ENCODE measurements around the gene AFF3. TPM values are rescaled to one million over a fixed set of nuclear protein-coding genes. Genes with fewer than 3 reads are reported as not detected.

The AFF3 gene
- polyA plus RNA-seq, 3 donors from 2014 or later: 1.4 to 7.4 (median 3.8) TPM

DNA sequence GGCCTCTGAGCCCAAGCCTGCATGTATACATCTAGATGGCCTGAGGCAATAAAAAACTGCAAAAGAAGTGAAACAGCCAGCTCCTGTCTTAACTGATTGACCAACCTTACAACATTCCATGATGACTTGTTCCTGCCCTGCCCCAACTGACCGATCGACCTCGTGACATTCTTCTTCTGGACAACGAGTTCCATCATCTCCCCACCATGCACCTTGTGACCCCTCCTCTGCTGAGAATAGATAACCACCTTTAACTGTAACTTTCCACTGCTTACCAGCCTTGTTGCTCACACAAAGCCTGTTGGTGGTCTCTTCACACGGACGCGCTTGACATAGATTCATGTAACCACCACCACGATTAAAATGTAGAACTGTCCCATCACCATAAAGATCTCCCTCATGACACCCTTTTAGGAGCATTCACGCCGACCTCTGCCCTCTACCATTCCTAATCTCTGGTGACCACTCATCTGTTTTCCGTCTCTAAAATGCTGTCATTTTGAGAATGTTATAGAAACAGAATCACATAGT lies 532.5 kb downstream of the AFF3 start:
- Mint-ChIP-seq H3K27me3 (ENCODE audit: low read depth in 3 of 3) (peaks cover 2 to 3% (median 3%) of the 10 kb centered on the region in 3 donors), H3K27ac (no peak overlapping the region), H3K36me3 (no peaks in the 10 kb centered on the region), H3K4me1 (no peaks in the 10 kb centered on the region), H3K4me3 (no peak overlapping the region), H3K9me3 (no peaks in the 10 kb centered on the region)
- DNase-seq: no peak

DNA sequence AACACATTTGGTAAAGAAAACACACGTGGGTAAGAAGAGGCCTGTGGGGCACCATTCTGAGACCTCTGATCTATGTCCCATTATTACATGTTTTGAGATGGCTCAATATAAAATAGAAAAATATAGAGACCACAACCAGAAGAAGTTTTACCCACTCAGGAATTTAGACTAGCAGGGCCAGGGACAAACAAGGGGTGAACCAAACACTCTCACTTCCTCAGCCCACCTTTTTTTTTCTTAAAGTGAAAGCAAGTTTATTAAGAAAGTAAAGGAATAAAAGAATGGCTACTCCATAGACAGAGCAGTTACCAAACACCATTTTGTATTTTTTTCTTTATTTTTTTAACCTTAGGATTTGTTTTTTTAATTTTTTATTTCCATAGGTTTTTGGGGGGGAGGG lies 533.5 kb downstream of the AFF3 start:
- Mint-ChIP-seq H3K27me3 (ENCODE audit: low read depth in 3 of 3) (peaks cover 2 to 5% (median 3%) of the 10 kb centered on the region in 3 donors), H3K27ac (no peak overlapping the region), H3K9me3 (no peaks in the 10 kb centered on the region), H3K4me3 (no peak overlapping the region), H3K36me3 (no peaks in the 10 kb centered on the region), H3K4me1 (no peaks in the 10 kb centered on the region)
- no peak for DNase-seq

DNA sequence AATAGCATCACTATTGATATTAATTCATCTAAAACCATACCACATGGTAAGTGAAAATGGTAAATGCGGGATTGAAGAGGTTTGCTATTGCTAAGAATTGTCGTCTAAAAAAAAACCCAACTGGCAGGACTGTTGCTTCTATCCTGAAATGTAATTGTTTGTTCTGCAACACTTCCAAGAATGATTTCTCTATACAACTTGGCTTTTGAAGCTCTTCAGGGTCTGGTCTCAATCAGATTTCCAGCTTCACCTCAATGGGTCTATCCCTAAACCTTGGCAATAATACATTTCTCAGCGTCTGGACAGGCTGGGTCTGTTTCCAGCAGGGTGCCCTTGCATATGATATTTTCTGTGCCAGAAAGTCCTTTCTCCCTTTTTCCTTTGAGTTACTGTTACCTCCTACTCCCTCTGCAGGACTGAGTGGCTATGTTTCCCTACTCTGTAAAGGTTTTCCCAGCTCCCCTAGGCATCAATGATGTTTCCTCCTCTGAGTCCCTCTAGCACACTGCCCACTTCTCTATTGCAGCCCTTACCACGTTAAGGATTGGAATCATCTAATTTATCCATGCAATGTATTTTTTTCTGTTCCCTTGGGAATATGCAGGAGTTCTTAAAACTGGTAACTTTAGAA lies 534.4 kb downstream of the AFF3 start:
- no peak for DNase-seq
- Mint-ChIP-seq H3K27me3 (ENCODE audit: low read depth in 3 of 3) (peaks cover 2 to 4% (median 3%) of the 10 kb centered on the region in 3 donors), H3K36me3 (no peaks in the 10 kb centered on the region), H3K9me3 (no peaks in the 10 kb centered on the region), H3K4me1 (no peaks in the 10 kb centered on the region), H3K27ac (no peak overlapping the region), H3K4me3 (no peak overlapping the region)

DNA sequence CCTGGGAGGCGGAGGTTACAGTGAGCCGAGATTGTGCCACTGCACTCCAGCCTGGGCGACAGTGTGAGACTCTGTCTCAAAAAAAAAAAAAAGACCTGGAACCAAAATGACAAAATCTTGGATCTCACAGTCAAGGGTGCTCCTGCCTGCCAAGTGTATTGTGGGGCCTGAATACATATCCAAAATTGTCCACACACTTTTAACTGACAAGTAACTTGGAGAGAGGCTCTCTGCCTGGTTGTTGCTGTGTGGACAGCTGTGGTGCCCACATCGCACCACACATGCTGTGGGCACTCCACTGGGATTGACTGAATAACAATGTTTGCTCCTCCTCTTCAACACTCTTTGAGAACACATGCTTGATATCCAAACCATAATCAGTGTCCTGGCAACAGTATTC lies 534.9 kb downstream of the AFF3 start:
- no peaks in the 10 kb centered on the region for H3K4me1 Mint-ChIP-seq
- no peak overlapping the region for H3K4me3 Mint-ChIP-seq
- H3K9me3 Mint-ChIP-seq: no peaks in the 10 kb centered on the region
- no peaks in the 10 kb centered on the region for H3K36me3 Mint-ChIP-seq
- no peak overlapping the region for H3K27ac Mint-ChIP-seq
- no peak for DNase-seq
- peaks cover 2 to 3% (median 3%) of the 10 kb centered on the region in 3 donors for H3K27me3 Mint-ChIP-seq (ENCODE audit: low read depth in 3 of 3)

DNA sequence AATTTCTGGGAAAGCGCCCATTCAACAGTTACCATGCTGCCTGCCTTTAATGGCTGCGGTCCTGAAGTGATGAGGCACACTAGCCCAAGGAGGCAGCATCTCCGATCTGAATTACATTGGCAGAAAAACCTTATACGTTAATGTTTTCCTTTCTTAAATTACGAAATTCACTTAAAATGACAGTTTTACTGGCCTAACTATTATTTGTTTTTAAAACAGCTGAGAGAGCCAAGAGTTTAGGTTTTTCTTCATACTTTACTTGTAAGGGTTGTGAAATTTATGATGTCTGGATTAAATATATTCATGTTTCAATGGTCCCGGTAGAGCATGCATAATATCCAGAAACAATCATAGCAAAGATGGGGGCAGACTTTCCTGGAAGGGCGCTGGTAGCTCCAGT lies 537.4 kb downstream of the AFF3 start:
- Mint-ChIP-seq H3K4me3 (no peak overlapping the region), H3K36me3 (no peaks in the 10 kb centered on the region), H3K27me3 (ENCODE audit: low read depth in 3 of 3) (peaks cover 3 to 5% (median 3%) of the 10 kb centered on the region in 3 donors), H3K9me3 (no peaks in the 10 kb centered on the region), H3K27ac (no peak overlapping the region), H3K4me1 (no peaks in the 10 kb centered on the region)
- no peak for DNase-seq

DNA sequence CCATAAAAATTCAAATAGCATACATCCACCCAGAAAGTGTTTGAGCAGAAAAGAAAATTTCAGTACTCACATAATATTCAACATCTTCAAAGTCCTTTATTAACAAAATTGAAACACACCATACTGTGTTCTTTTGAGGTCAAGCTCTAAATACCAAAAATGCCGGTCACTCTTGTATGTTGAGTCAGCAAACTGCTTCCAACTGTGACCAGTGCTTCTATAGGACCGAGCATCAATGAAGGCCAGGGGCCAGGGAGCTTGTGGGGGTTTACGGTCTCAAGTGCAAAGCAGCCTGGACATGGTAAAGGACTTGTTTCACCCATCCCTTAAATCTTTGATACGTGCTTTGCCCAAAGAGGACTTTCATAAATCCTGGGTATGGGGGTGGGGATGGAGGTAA lies 539.9 kb downstream of the AFF3 start:
- Mint-ChIP-seq H3K4me1 (no peaks in the 10 kb centered on the region), H3K27me3 (ENCODE audit: low read depth in 3 of 3) (peaks cover 1 to 5% (median 3%) of the 10 kb centered on the region in 3 donors), H3K9me3 (no peaks in the 10 kb centered on the region), H3K4me3 (no peak overlapping the region), H3K36me3 (no peaks in the 10 kb centered on the region), H3K27ac (no peak overlapping the region)
- no peak for DNase-seq

DNA sequence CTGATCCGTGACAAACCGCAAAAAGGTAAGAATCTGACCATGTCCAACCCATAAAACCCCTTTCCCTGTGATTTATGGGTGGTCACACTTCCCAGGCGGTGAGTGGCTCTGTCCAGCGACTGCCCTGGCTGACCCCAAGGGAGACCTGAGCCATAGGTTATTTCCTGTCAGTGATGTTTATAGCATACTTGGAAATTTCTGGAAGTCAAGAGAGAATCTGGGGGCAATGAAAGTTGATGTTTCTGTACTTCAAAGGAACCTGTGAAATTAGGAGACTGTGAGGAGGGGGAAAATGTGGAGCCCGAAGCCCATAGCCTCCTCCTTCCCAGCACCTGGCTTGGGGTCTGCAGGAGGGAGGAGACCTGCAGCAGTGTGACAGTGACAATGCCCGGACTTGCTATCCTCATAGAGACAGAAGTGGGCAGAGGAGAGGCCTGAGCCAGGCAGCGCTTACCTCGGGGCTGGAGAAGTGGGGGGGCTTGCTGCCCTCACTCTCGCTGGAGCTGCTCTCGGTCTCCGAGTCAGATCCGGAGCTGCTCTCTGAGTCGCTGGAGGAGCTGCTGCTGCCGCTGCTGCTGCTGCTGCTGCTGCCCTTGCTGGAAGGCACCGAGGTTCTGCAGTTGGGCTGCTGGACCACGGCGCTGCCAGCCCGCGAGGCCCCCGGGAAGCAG lies 541.3 kb downstream of the AFF3 start:
- H3K4me3 Mint-ChIP-seq: no peak overlapping the region
- H3K36me3 Mint-ChIP-seq: no peaks in the 10 kb centered on the region
- H3K4me1 Mint-ChIP-seq: no peaks in the 10 kb centered on the region
- no peaks in the 10 kb centered on the region for H3K9me3 Mint-ChIP-seq
- no peak for DNase-seq
- peaks cover 1 to 3% (median 3%) of the 10 kb centered on the region in 3 donors for H3K27me3 Mint-ChIP-seq (ENCODE audit: low read depth in 3 of 3)
- H3K27ac Mint-ChIP-seq: no peak overlapping the region

DNA sequence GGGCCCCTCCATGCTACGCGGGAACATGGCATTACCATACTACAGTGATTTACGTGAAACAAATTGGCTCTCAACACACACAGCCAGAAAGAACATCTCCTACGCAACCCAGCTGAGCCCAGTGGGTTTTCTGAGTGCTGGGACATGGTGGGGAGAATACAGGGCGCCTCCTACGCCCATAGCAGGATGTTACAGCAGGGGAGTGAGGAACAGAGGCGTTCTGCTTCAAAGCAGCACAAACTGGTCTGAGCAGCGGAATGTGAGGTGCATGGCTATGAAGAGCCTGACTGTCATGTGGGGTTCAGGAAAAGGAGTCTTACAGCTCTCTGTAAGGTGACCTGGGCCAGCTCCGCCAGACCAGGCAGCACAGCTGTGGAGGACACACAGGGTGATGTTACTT lies 543.9 kb downstream of the AFF3 start:
- H3K36me3 Mint-ChIP-seq: no peaks in the 10 kb centered on the region
- H3K4me1 Mint-ChIP-seq: no peaks in the 10 kb centered on the region
- peaks cover 1 to 3% (median 1%) of the 10 kb centered on the region in 3 donors for H3K27me3 Mint-ChIP-seq (ENCODE audit: low read depth in 3 of 3)
- H3K9me3 Mint-ChIP-seq: no peaks in the 10 kb centered on the region
- no peak overlapping the region for H3K4me3 Mint-ChIP-seq
- DNase-seq: no peak
- H3K27ac Mint-ChIP-seq: no peak overlapping the region

DNA sequence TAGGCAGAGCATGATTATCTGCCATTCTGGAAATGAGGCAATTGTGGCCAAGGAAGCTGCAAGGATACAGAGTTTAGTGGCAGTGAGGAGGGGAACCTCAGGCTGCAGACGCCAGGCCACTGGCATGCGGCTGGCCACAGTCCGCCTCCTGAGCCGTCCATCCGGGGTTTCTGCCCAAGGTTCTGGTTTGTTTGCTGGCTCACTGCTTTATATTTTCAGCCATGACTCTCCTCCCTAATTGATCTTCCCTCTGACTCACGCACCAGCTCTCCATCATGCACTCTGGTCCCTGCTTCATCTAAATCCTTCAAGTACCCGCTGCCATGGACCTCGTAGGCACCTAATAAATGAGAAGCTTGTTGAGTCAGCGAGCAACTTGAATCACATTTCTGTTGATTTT lies 544.8 kb downstream of the AFF3 start:
- Mint-ChIP-seq H3K9me3 (no peaks in the 10 kb centered on the region), H3K4me1 (no peaks in the 10 kb centered on the region), H3K36me3 (no peaks in the 10 kb centered on the region), H3K27ac (no peak overlapping the region), H3K4me3 (no peak overlapping the region), H3K27me3 (ENCODE audit: low read depth in 3 of 3) (peaks cover 1 to 3% (median 3%) of the 10 kb centered on the region in 3 donors)
- DNase-seq: no peak

DNA sequence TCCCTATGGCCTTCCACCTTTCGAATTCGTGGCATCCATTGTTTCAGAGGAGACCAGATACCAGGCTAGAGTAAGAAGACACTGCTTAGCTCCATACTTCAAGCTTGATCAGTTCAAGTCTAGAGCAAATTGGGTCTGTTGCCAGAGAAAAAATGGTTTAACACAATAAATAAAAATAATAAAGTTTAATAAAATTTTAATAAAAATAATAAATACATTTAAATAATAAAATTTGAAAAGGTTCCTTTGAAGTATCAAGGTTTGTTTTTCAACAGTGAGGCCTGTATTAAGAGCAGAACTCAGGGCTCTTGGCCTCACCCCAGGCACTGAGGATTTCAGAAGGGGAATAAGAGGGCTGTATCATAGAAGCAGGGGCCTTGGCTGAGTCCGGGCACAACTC lies 547.0 kb downstream of the AFF3 start:
- Mint-ChIP-seq H3K9me3 (no peaks in the 10 kb centered on the region), H3K27me3 (ENCODE audit: low read depth in 3 of 3) (peaks cover 0 to 3% (median 1%) of the 10 kb centered on the region in 3 donors), H3K27ac (no peak overlapping the region), H3K4me3 (no peak overlapping the region), H3K36me3 (no peaks in the 10 kb centered on the region), H3K4me1 (no peaks in the 10 kb centered on the region)
- no peak for DNase-seq

DNA sequence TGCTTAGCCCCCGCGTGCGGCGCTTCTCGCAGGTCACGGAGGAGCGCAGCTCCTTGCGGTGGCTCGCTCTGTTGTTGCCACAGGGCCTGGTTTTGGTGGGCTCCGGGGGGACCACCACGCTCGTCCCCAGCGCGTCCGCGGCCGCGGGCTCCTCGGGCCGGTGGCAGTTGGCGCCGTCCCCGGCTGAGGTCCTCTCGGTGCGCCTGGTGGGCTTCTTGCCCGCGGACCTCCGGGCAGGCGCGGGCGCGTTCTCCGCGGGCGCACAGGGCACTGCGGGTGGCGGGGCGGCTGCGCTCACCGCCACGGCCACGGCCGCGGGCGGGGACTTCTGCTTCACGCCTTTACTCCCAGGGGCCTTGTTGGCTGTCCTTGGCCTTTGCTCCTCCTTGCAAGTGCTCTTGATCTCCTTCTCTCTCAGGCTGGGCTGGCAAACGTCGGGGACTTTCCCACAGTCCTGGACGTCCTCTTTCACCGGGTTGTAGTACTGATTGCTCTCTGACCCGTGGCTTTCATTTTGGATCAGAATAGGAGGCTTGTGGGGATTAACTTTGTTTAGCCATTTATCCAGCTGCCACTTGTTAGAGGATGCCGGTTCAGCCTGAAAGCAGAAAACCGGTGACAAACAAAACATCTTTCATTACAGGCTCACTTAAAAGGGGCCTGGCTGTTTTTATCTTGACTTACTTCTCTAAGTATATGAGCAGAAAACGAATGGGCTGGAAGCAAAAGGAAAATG lies 548.5 kb downstream of the AFF3 start:
- H3K9me3 Mint-ChIP-seq: no peaks in the 10 kb centered on the region
- DNase-seq: no peak
- H3K4me3 Mint-ChIP-seq: no peak overlapping the region
- no peaks in the 10 kb centered on the region for H3K4me1 Mint-ChIP-seq
- no peak overlapping the region for H3K27ac Mint-ChIP-seq
- no peaks in the 10 kb centered on the region for H3K36me3 Mint-ChIP-seq
- H3K27me3 Mint-ChIP-seq (ENCODE audit: low read depth in 3 of 3): peaks cover 0 to 3% (median 1%) of the 10 kb centered on the region in 3 donors

DNA sequence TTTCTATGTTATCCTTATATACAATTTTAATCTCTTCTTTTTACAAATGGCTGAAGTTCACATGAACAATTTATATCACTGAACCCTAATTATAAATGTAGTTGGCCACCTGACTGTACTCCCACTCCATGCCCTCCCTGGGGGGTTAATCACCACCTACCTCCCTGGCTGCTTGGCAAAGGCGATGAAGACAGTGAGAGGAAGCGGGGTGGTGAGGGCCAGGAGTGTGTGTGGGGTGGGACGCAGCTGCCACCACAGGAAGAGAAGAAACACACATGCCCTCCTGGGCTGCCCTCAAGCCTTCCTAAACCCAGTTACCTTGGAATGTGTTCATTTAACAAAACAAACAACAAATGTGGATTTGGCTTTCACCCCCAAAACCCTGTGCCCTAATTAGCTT lies 565.6 kb downstream of the AFF3 start:
- Mint-ChIP-seq H3K9me3 (no peaks in the 10 kb centered on the region), H3K36me3 (no peaks in the 10 kb centered on the region), H3K27ac (no peak overlapping the region), H3K4me3 (no peak overlapping the region), H3K27me3 (ENCODE audit: low read depth in 3 of 3) (peaks cover 0 to 4% (median 1%) of the 10 kb centered on the region in 3 donors), H3K4me1 (no peaks in the 10 kb centered on the region)
- DNase-seq: no peak

DNA sequence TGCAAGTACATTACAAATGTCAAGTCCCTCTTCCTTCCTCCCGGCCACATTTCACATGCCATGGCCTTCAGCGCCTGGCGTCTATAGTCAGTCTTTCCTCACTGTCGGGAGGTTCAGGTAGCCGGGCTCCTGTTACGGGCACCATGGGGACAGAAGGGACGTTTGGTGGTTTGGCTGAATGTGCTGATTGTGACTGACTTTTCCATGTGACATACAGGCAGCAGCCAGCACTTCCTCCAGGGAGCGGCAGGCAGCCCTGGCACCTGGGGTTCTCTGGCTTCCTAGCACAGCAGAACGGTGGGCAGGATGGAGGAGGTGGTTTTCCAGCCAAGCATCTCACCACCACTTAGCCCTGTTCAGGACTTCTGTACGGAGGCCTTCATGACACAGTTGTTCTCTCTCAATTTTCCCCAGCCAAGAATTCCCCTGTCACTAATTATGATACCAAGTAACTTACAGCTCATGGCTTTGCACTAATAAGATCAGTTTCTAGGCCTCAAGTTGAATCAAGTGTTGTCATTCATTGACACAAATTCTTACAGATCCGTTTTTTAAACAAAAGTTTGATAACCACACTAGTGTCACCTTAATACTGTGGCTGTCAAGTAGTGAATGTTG lies 568.6 kb downstream of the AFF3 start:
- DNase-seq: no peak
- H3K27me3 Mint-ChIP-seq (ENCODE audit: low read depth in 3 of 3): peaks cover 0 to 2% (median 0%) of the 10 kb centered on the region in 3 donors
- no peaks in the 10 kb centered on the region for H3K36me3 Mint-ChIP-seq
- no peak overlapping the region for H3K27ac Mint-ChIP-seq
- H3K4me1 Mint-ChIP-seq: no peaks in the 10 kb centered on the region
- H3K4me3 Mint-ChIP-seq: no peak overlapping the region
- no peaks in the 10 kb centered on the region for H3K9me3 Mint-ChIP-seq
